K562 (cell line): Measurements from ENCODE around the gene MAP3K20. TPM values are rescaled to one million over a fixed set of nuclear protein-coding genes. Genes with fewer than 3 reads are reported as not detected.

Experiments used
- ATAC-seq: fragments of 200-7000 bp; cut with Tn5 transposase; 3 replicates; pipeline ENCODE4 v1.9.1; 2020; ENCODE audit warnings: moderate library complexity
- BruUV-seq: library from RNA; stranded (reverse); fragments of 400-500 nt; replicated peaks from 2 replicates; lab custom pipeline; 2021; lab: Mats Ljungman, UMichigan
- CTCF ChIA-PET: fragments of 300-600 bp; formaldehyde crosslinking; extraction: SDS; loops from one replicate; lab custom pipeline; 2021; ENCODE audit warnings: low intra/inter-chr PET ratio; lab: Yijun Ruan, JAX
- POLR2A ChIA-PET: fragments of 300-600, 350-650 bp; sonication (Branson Sonifier 250); formaldehyde crosslinking; extraction: SDS; loops from one replicate; lab custom pipeline; 2021; ENCODE audit warnings: antibody characterized with exemption, inconsistent platforms; lab: Yijun Ruan, JAX
- DNase-seq, 4 experiments: peaks; one replicate each; pipeline versions ENCODE4 v3.0.0 to v3.0.0-alpha.2; 2011 to 2018; ENCODE audit warnings: low spot score in 3 of 4, mixed read lengths in 3 of 4; ENCODE audit errors: extremely low read depth in 1 of 4
- FAIRE-seq: peaks from 2 replicates; lab custom pipeline; 2011; peaks lifted over from hg19 to GRCh38; lab: Jason Lieb, UNC
- H2AFZ ChIP-seq: 2 replicates; pipeline ENCODE4 v1.6.0; 2011; ENCODE audit warnings: low read depth, low read length, control low read depth, inconsistent platforms
- H3K27ac ChIP-seq: fragments of 200-600 bp; 3 replicates; pipeline ENCODE4 v1.8.0; 2011; ENCODE audit warnings: low read depth, mild to moderate bottlenecking, control low read depth, inconsistent platforms, low read length, moderate library complexity, mixed read lengths; ENCODE audit errors: extremely low read depth
- H3K27me3 ChIP-seq, 2 experiments: fragments of 300-600 bp in 1 of 2; 2 replicates in 1 of 2; 3 replicates in 1 of 2; pipeline versions ENCODE4 v1.6.0 to v1.8.0; 2011; ENCODE audit warnings: inconsistent platforms in 2 of 2, low read length in 2 of 2, mild to moderate bottlenecking in 1 of 2, mixed read lengths in 1 of 2, moderate library complexity in 1 of 2; ENCODE audit not compliant: control insufficient read depth in 2 of 2, insufficient read depth in 2 of 2
- H3K36me3 ChIP-seq: fragments of 300-600 bp; 3 replicates; pipeline ENCODE4 v1.8.0; 2011; ENCODE audit warnings: mild to moderate bottlenecking, low read length, inconsistent platforms; ENCODE audit not compliant: control insufficient read depth, insufficient read depth
- H3K4me1 ChIP-seq, 2 experiments: fragments of 200-600 bp in 1 of 2; replicated peaks in 1 of 2; 2 replicates in 1 of 2; 3 replicates in 1 of 2; pipeline versions ENCODE4 v1.5.1 to v1.8.0; 2011; ENCODE audit warnings: inconsistent platforms in 2 of 2, low read length in 2 of 2, mild to moderate bottlenecking in 1 of 2, mixed read lengths in 1 of 2, moderate library complexity in 1 of 2; ENCODE audit not compliant: control insufficient read depth in 2 of 2, insufficient read depth in 2 of 2
- H3K4me2 ChIP-seq: 2 replicates; pipeline ENCODE4 v1.6.1; 2011; ENCODE audit warnings: low read length, control low read depth, inconsistent platforms, mixed read lengths; ENCODE audit not compliant: insufficient read depth
- H3K4me3 ChIP-seq: fragments of 200-600 bp; sonication (generic), shearing (Covaris generic); 2 replicates; pipeline ENCODE4 v1.5.1; 2016; ENCODE audit warnings: control low read depth, inconsistent platforms
- H3K79me2 ChIP-seq: fragments of 200-600 bp; 3 replicates; pipeline ENCODE4 v1.8.0; 2011; ENCODE audit warnings: low read length, inconsistent platforms; ENCODE audit not compliant: control insufficient read depth, insufficient read depth
- H3K9ac ChIP-seq, 2 experiments: 2 replicates each; pipeline versions ENCODE4 v1.6.0 to v1.6.1; 2011; ENCODE audit warnings: low read depth in 2 of 2, low read length in 2 of 2, control low read depth in 1 of 2, inconsistent platforms in 1 of 2, mild to moderate bottlenecking in 1 of 2, mixed read lengths in 1 of 2; ENCODE audit not compliant: insufficient read depth in 1 of 2
- H3K9me1 ChIP-seq: one replicate; pipeline ENCODE4 v1.6.0; 2011; ENCODE audit warnings: inconsistent platforms, mild to moderate bottlenecking, low read length, moderate library complexity; ENCODE audit not compliant: control insufficient read depth, insufficient read depth
- H3K9me3 ChIP-seq: replicated peaks from 2 replicates; pipeline ENCODE4 v1.5.1; 2011; ENCODE audit warnings: low read depth, low read length, inconsistent platforms; ENCODE audit not compliant: control insufficient read depth, insufficient read depth
- H4K20me1 ChIP-seq: replicated peaks from 2 replicates; pipeline ENCODE4 v1.6.1; 2011; ENCODE audit warnings: low read length, inconsistent platforms, mixed read lengths; ENCODE audit not compliant: control insufficient read depth, insufficient read depth
- CBFA2T3 ChIP-seq: fragments of 450-650 bp; IDR thresholded peaks from 2 replicates; pipeline ENCODE4 v1.6.1; 2017
- GATA2 ChIP-seq: sonication (generic); formaldehyde crosslinking; IDR thresholded peaks from 2 replicates; pipeline ENCODE4 v1.4.0; 2020; ENCODE audit warnings: mild to moderate bottlenecking, missing genetic modification reagents
- HDAC3 ChIP-seq: fragments of 450-650 bp; IDR thresholded peaks from 2 replicates; pipeline ENCODE4 v1.6.1; 2018; ENCODE audit warnings: borderline replicate concordance, mild to moderate bottlenecking, moderate library complexity; ENCODE audit not compliant: partially characterized antibody
- HDAC6 ChIP-seq: IDR thresholded peaks from 2 replicates; pipeline ENCODE4 v1.6.1; 2012; ENCODE audit warnings: low read depth, mild to moderate bottlenecking, control low read depth, inconsistent platforms, low read length, moderate library complexity
- IRF1 ChIP-seq: sonication (generic); formaldehyde crosslinking; IDR thresholded peaks from 2 replicates; pipeline ENCODE4 v1.8.0; 2022; ENCODE audit warnings: missing genetic modification reagents, mild to moderate bottlenecking, borderline replicate concordance
- TFAP4 ChIP-seq: sonication (generic); formaldehyde crosslinking; IDR thresholded peaks from 2 replicates; pipeline ENCODE4 v1.8.0; 2022; ENCODE audit warnings: missing genetic modification reagents, mild to moderate bottlenecking, moderate library complexity, borderline replicate concordance
- TRIM24 ChIP-seq, 2 experiments: fragments of 450-650 bp; IDR thresholded peaks; 2 replicates each; pipeline ENCODE4 v1.6.1; 2016
- UBTF ChIP-seq, 2 experiments: IDR thresholded peaks; 2 replicates each; pipeline ENCODE4 v1.6.1; 2012; ENCODE audit warnings: improper control_type of control experiment in 2 of 2, low read depth in 2 of 2, low read length in 2 of 2, borderline replicate concordance in 1 of 2
- USF1 ChIP-seq: sonication (generic); formaldehyde crosslinking; IDR thresholded peaks from 2 replicates; pipeline ENCODE4 v1.9.0; 2022; ENCODE audit warnings: mild to moderate bottlenecking, missing genetic modification reagents
- ZFP1 ChIP-seq: fragments of 450-650 bp; formaldehyde crosslinking; IDR thresholded peaks from 2 replicates; pipeline ENCODE4 v1.4.0; 2020; ENCODE audit warnings: mild to moderate bottlenecking, mixed read lengths
- WGBS: fragments of 100-300 bp; shearing (Covaris generic); methylation state at CpG from one replicate; pipeline ENCODE4 v1.1.6; 2016; ENCODE audit warnings: low coverage, mixed read lengths; ENCODE audit not compliant: insufficient coverage; ENCODE audit errors: missing lambda C conversion rate; 5-methylcytosine and 5-hydroxymethylcytosine counted together
- in situ Hi-C: fragments of 300-500 bp; cut with MboI; formaldehyde crosslinking; loops from 4 replicates; pipeline ENCODE4 v1.15.0; 2018; ENCODE audit warnings: inconsistent platforms, mixed read lengths
- intact Hi-C: fragments of 100-400 bp; cut with micrococcal nuclease; formaldehyde crosslinking; loops from 2 replicates; pipeline ENCODE4 v1.14.2; 2022
- polyA plus RNA-seq, 8 experiments: library from polyadenylated mRNA; depleted of rRNA in 4 of 8; stranded (reverse) in 5 of 8; unstranded in 3 of 8; fragments of >200 nt; fragmentation: Nextera tagmentation in 2 of 8; fragmentation: Illumina TruSeq in 1 of 8; extraction: Ambion mirVana in 2 of 8; extraction: Trizol in 1 of 8; gene quantifications; 2 replicates each; pipeline versions ENCODE4 v1.2.1 to v1.2.3, GENCODE V29; 2011 to 2014; ENCODE audit warnings: inconsistent platforms in 1 of 8, missing spikeins in 1 of 8
- total RNA-seq, 7 experiments: library from RNA; depleted of rRNA in 6 of 7; stranded (reverse); fragments of >200 nt in 6 of 7; fragmentation: Illumina TruSeq in 2 of 7; extraction: Trizol in 2 of 7; gene quantifications; 2 replicates each; pipeline versions ENCODE4 v1.2.1 to v1.2.3, GENCODE V29; 2011 to 2021; ENCODE audit warnings: low replicate concordance in 1 of 7

MAP3K20 gene
- total and polyA plus RNA-seq, 9 of the 15 experiments (the other 6 are each of a cell fraction or from before 2014, with no cell fraction given): 9.8 to 34.2 (median 27.3) TPM

- TF ChIP-seq HDAC3 (no peak), IRF1 (no peak), UBTF (IDR thresholded peaks at IDR 0.05; ENCODE audit: borderline replicate concordance in 1 of 2, low read depth in 2 of 2, low read length in 2 of 2) (no peak), GATA2 (CRISPR knock-in tag) (no peak), ZFP1 (no peak)
- TF ChIP-seq, all 486 proteins: peak for 0
Observed at GRCh38 chr2:173213181-173213580, 137.5 kb downstream of the MAP3K20 start (continued).

- Histone ChIP-seq H4K20me1 (no peaks in the 10 kb centered on the region; the same call in 1 of the 2 replicates), H3K9ac (no peak overlapping the region), H2AFZ (no peak overlapping the region), H3K79me2 (no peaks in the 10 kb centered on the region)
- in situ Hi-C loops: loop anchor here (5.0 kb wide), 1 partner anchor 187 kb away; no protein-coding TSS in a partner anchor
- DNase-seq: no peak
- CTCF ChIA-PET: interaction anchor here (1.2 kb wide), 1 partner anchor 186 kb away, joined by 8 read pairs; no protein-coding TSS in a partner anchor
- TF ChIP-seq TFAP4: no peak
- TF ChIP-seq USF1: no peak
- no peak for TF ChIP-seq CBFA2T3
- no peak for TF ChIP-seq HDAC6
- TF ChIP-seq TRIM24 (IDR thresholded peaks at IDR 0.05): no peak
- TF ChIP-seq, all 486 proteins: peak for 0
- POLR2A ChIA-PET: no interaction called here
- intact Hi-C loops: loop anchor here (10.0 kb wide), 1 partner anchor 141 kb away; the partner anchor contains the start of gene CDCA7
- Histone ChIP-seq H3K4me2 (no peak overlapping the region), H3K36me3 (peaks cover 16% of the 10 kb centered on the region; the same call in 1 of the 3 replicates), H3K4me3 (no peak overlapping the region), H3K9me1 (no peaks in the 10 kb centered on the region), H3K27ac (no peak overlapping the region), H3K27me3 (no peaks in the 10 kb centered on the region), H3K4me1 (no peaks in the 10 kb centered on the region), H3K9me3 (no peaks in the 10 kb centered on the region)
- FAIRE-seq (no peak), ATAC-seq (no peak)
- WGBS: 94% methylated on average over 5 of the region's 5 CpGs
- no TSS peak for BruUV-seq
Observed at GRCh38 chr2:173214213-173214612, 138.6 kb downstream of the MAP3K20 start.
